Fibroblast of skin of back (primary cell): ENCODE data around the gene SSR4.
A peak's percentile ranks its signal among the peaks of the same experiment; 100 is the strongest.
"Not testable (repeated sequence)": the region's sequence is repeated elsewhere in the genome, so short reads cannot be mapped to it uniquely, and the experiment has no call there.

ENCODE experiments used
- DNase-seq: peaks from one replicate; pipeline ENCODE4 v3.0.0-alpha.2; 2013

SSR4 gene

GRCh38 chrX:153806999-153807575 is 12.6 kb downstream of the SSR4 start:
- no peak for DNase-seq

DNA sequence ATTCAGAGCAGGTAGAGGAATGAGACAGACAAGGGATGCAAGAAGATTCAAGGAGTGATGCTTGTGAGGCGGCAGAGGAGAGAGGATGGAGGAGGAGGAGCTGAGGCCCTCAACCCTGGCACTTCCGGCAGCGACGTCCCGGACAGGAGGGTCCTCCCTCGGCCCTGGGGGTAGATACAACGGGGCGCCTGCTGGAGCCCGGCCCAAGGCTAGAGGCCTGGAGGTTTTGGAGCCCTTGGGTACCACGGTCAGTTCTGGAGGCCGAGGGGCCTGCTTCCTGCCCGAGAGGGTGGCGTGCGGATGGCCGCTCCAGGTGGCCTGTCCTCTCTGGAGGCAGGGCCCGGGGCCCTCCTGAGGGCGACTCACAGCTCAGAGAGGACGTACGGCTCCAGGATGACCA is 13.5 kb downstream of the SSR4 start:
- DNase-seq: no peak

GRCh38 chrX:153812220-153812619 is 17.8 kb downstream of the SSR4 start:
- DNase-seq: no peak

DNA sequence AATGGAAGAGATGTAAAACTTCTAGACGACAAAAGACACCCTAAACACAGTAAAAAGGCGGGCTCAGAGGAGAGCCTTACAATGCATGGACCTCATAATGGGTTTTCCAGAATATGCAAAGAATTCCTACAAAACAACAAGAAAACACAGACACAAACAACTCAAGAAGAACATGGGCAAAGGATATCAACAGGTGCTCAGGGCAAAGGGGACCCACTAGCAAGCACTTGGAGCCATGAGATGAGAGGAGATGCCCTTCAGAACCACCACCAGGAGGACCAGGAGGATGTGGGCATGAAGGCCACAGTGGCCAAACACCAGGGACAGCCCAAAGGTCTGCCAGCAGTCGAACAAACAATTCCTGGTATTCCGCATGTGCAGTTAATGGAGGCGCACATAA is 18.7 kb downstream of the SSR4 start:
- DNase-seq: no peak

DNA sequence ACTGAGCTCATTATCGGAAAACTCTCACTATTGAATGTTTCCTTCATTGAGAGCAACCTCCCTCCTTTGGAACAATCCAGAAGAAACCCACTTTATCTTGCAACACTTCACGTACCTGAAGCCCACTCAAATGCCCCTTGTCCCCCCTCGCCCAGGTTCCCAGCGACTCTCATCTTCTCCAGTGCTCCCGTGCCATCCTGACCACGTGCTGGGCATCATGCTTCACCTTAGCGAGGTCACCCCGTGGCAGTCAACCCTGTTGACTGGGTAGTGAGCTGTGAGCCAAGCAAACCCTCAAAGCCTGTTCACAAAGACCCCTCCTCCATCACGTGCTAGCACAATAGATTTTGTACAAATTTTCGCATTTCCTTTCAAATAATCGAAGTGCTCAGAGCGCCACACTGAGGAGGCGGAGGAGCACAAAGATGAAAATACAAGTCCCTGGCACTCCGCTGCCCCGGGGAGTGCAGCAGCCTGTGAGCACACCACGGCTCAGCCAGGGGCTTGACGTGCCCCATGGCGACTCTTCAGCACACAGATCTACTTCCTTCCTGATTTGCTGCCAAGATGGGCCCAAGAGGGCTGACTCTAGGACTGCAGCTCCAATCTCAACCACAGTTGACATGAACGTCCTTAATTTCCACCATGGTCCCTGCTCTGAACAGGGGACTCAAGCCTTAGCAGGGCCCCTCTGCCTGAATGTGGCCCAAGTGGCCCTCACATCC is 20.3 kb downstream of the SSR4 start:
- no peak for DNase-seq

- DNase-seq: no peak
Measured at GRCh38 chrX:153816831-153817690, 22.6 kb downstream of the SSR4 start.

- DNase-seq: not testable (repeated sequence)
Measured at GRCh38 chrX:153818064-153818463, 23.6 kb downstream of the SSR4 start.

DNA sequence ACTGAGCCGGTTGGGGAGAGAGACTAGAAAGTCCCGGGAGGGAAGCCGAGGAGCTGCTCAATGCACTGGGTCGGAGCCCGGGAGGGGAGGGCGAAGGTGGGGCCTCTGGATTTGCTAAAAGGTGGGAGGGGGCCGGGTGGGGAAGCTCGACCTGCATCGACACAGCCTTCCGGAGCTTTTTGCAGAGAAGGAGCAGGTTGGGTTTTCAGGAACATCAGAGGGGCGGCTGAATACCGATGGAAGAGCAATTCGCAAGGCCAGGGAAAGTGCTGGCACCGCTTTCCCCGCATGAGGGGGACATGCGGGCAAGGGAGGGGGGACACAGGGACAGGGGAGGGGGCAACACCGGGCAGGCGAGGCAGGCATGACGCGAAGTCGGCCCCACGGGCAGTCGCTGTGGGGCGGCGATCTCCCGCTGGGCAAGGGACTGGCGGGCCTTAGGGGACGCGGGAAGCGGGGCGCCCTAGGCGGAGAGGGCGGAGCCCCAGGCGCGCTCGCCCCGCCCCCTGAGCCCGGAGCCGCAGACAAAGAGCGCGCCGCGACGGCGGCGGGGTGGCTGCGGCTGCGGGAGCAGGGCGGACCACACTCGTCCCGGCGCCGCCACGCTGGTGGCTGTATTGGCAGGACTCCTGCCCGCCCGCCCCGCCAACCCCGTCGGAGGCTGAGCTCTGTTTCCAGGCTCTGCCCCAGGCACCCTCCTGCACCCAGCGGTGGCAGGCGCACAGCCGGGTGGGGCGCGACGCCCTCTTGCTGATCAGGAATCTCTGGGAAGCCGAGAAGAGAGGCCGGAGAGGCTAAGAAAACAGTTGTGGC is 24.3 kb downstream of the SSR4 start:
- DNase-seq: peak; percentile 34

GRCh38 chrX:153819384-153820040 is 25.0 kb downstream of the SSR4 start:
- no peak for DNase-seq

GRCh38 chrX:153820601-153821000 is 26.1 kb downstream of the SSR4 start:
- DNase-seq: no peak

DNA sequence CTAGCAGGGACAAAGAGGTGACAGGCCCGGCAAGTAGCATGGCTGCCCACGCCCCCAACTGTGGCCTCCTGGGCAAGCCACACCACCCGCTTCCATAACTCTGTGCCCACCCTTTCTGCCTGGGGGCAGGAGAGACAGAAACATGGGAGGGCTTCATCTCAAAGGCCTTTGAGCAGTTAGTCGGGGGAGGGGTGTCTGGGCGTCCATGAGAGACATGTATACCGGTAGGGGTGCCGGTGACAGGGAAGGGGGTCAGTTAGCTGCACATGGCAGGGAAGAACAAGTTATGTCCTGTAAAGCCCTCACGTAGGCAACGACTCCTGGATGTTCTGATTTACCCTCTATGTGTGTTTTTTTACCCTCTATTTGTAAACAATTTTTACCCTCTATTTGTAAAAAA is 26.6 kb downstream of the SSR4 start:
- DNase-seq: no peak

- no peak for DNase-seq
Measured at GRCh38 chrX:153824348-153824747, 29.9 kb downstream of the SSR4 start.

DNA sequence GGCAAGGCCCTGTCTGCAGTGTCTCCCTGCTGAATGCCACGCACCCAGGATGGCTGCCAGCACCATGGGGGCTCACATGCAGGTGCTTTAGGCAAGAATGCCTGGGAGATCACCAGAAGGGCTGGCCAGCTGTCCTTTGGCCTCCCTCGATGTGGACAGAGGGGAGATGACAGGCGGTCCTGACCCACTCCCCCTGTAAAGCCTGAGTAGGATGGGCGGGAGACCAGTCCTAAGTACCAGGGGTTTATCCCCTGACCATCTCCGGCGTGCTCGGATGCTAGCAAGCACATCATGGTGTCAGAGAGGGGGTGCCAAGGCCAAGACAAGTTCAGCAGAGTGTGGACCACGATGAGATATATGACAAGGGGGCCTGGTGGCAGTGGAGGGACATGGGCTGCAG is 30.6 kb downstream of the SSR4 start:
- no peak for DNase-seq

- no peak for DNase-seq
Measured at GRCh38 chrX:153827016-153827415, 32.5 kb downstream of the SSR4 start.

- no peak for DNase-seq
Measured at GRCh38 chrX:153827903-153828302, 33.4 kb downstream of the SSR4 start.

DNA sequence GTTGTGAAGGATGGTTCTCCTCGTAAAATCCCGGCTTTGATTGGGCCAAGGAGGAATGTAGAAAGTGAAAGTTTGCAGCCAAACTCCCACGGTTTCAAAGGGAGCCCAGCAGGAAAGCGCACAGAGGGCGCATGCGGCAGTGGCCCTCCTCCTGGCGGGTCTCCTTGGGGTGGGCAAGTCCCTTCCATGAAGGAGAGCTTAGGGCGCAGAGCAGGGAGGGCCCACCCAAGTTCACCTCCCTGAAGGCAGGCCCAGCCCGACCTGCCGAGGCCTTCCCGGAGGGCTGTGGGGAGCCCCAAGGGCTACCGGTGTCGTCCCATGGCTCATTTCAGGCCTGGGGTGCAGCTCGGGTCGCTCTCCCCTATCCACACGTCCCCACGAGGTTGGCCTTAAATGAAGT is 33.8 kb downstream of the SSR4 start:
- no peak for DNase-seq

DNA sequence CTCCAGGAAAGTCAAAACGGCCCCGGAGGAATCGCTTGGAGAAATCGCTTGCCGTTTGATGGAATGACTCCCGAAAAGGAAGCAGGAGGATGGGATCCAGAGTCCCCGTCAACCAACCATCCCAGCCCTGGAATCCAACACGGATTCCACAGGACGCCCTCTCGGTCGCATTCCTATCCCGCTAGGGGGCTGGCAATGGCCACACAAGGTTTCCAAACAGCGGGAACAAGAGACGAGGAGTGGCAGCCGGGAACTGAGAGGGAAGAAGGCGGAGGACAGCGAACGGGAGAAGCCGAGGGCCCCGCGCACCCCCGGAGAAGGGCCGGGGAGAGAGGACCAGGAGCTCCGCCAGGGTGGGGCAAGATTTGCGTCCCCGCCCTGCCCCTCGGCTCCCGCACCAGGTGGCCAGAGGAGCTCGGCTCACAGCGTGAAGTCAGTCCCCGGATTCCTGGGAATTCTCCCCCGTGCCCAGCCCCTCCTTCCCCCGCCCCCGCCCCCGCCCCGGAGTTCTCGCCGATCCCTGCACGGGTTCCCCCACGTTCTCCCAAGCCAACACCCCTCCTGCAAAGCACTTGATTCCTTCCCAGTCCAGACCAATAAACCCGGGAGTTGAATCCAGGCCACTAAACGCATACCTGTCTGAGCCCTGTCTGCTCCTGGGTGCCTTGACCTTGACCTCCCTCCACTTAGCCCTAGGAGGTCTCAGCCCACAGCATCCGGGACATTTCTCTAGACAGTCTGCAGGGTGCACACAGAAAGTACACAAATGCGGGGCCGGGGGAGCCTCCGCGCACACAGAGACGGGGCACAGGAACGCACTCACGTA is 34.5 kb downstream of the SSR4 start:
- DNase-seq: peak; percentile 64

- DNase-seq: no peak
Measured at GRCh38 chrX:153829549-153829798, 35.0 kb downstream of the SSR4 start.

- DNase-seq: peak; percentile 3
Measured at GRCh38 chrX:153829799-153830639, 35.6 kb downstream of the SSR4 start, which contains the start of gene PDZD4. PDZD4 (minus strand) TSS chrX:153830544; CDS start chrX:153830298, 246 bp downstream.

- DNase-seq: no peak
Measured at GRCh38 chrX:153830640-153831428, 36.4 kb downstream of the SSR4 start.
